ENCODE measurements around the gene COMMD2.

DNA sequence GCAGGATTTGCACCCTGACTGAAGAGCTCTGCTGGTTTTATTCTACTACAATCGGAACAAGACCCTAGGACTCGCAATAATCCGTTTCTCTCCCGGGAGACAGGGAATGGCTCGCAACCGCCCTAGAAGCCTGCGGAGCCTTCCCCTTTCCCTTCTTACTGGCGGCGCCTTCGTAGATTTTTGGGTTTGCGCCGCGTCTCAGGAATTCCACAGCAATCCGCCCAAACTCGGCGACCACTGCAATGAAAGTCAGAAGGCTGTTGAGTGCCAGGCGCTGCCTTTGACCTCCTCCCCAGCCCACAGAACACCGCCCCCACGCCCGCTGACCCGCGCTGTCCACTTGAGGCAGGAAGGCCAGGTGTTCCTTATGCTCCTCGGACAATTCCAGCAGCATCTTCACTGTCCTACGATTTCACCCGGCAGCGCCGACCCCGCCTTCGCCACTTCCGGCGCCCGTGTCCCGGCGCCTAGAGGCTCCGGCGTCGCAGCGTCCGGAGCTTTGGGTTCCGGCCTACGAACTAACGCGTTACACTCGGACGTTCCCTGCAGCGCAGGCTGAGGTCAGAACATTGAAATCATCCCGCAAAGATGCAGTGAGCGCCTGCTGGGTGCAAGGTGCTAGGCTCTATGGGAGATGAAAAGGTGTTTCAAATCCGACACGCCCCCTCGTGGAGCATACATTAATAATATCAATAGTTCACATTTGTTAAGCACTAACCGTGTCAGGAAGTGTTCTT is at the start of gene COMMD2:
- TF ChIP-seq, protein P1, sequence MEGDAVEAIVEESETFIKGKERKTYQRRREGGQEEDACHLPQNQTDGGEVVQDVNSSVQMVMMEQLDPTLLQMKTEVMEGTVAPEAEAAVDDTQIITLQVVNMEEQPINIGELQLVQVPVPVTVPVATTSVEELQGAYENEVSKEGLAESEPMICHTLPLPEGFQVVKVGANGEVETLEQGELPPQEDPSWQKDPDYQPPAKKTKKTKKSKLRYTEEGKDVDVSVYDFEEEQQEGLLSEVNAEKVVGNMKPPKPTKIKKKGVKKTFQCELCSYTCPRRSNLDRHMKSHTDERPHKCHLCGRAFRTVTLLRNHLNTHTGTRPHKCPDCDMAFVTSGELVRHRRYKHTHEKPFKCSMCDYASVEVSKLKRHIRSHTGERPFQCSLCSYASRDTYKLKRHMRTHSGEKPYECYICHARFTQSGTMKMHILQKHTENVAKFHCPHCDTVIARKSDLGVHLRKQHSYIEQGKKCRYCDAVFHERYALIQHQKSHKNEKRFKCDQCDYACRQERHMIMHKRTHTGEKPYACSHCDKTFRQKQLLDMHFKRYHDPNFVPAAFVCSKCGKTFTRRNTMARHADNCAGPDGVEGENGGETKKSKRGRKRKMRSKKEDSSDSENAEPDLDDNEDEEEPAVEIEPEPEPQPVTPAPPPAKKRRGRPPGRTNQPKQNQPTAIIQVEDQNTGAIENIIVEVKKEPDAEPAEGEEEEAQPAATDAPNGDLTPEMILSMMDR (IDR thresholded peaks at IDR 0.05), result peak in 11 of 12 donors; percentile 9 to 52 (median 35)
- TF ChIP-seq POLR2A (IDR thresholded peaks at IDR 0.05), result peak in 1 of 2 donors; percentile 53
